H7 (cell line): ENCODE measurements around the gene SLFN14. TPM values are rescaled to one million over a fixed set of nuclear protein-coding genes. Genes with fewer than 3 reads are reported as not detected.
"Not testable (repeated sequence)": the region's sequence is repeated elsewhere in the genome, so short reads cannot be mapped to it uniquely, and the experiment has no call there.

ENCODE experiments used
- DNase-seq: peaks from one replicate; pipeline ENCODE4 v3.0.0; 2012
- H3K27me3 ChIP-seq: 2 replicates; pipeline ENCODE4 v1.6.0; 2011; ENCODE audit warnings: mild to moderate bottlenecking, low read length; ENCODE audit not compliant: control insufficient read depth, insufficient read depth
- H3K36me3 ChIP-seq: replicated peaks from 2 replicates; pipeline ENCODE4 v1.5.1; 2011; ENCODE audit warnings: low read length; ENCODE audit not compliant: control insufficient read depth, insufficient read depth
- H3K4me3 ChIP-seq: 2 replicates; pipeline ENCODE4 v1.5.1; 2011; ENCODE audit warnings: low read depth, mild to moderate bottlenecking, control low read depth, low read length, moderate library complexity; ENCODE audit not compliant: insufficient read depth
- total RNA-seq: library from RNA; depleted of rRNA; stranded (reverse); fragments of >200 nt; shearing (Covaris generic); gene quantifications from 2 replicates; pipeline ENCODE4 v1.2.3, GENCODE V29; 2014

Gene SLFN14
- total RNA-seq, 1 experiment from 2014 or later: not detected

DNA sequence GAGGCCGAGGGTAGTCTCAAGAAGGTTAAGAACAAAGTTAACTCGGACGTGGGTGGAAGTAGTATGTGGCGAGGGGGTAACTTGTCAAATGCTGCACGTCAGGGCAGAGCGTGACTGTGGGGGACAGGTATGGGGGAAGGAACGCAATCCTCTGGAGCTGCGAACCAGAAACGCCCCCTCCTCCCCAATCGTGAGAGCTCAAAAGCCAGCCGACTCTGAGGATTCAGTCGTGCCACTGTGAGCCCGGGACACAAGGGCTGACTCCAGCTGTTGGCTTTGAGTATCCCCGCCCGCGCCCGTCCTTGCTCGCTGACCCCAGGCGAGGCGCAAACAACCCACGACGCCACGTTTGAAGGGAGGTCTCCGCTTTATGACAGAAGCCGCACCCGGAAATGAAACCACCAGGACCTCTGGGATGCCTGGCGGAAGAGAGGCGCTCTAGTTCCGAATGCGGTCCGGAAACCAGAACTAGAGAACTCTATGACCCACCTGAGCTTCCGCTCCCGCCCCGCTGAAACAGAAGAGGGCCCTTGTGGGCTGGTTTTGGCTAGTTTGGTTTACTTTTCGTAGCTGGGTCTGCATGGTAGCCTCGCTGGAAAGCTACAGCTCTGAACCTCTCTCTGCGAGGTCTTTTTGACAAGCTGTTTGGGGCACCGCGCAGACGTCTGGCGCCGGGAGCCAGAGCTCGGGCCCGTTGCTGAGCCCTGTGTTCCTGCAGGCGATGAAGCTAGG is 17.7 kb upstream of the SLFN14 start, which contains the start of gene PEX12:
TSS of gene PEX12 (minus strand) at position 375 of the 732 bp plus-strand sequence. CDS start 550 bp downstream, outside the sequence.
- DNase-seq: peak; percentile 84
- Histone ChIP-seq H3K27me3 (no peaks in the 10 kb centered on the region), H3K4me3 (peak within 1 kb of the TSS; percentile 78), H3K36me3 (no peaks in the 10 kb centered on the region; the same call in 1 of the 2 replicates)

DNA sequence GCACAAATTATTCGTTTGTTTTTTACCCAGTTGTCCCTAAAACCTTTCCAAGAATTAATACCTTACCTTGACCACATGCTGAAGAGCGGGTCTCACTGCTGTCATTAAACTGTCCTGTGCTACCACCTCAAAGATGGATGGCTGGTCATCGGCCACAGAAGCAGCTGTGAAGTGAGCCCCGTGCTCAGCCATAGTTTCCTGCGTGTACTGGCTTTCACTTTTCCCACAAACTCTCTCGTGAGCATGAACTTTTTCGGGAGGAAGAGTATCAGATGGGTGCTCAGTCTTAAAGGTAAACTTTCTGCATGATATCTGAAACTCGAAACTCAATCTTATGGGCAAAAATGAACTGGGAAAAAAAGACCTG is 17.2 kb upstream of the SLFN14 start:
- H3K36me3 ChIP-seq: no peaks in the 10 kb centered on the region; the same call in 1 of the 2 replicates
- H3K27me3 ChIP-seq: no peaks in the 10 kb centered on the region
- no peak for DNase-seq
- peak overlapping the region; percentile 78 for H3K4me3 ChIP-seq

DNA sequence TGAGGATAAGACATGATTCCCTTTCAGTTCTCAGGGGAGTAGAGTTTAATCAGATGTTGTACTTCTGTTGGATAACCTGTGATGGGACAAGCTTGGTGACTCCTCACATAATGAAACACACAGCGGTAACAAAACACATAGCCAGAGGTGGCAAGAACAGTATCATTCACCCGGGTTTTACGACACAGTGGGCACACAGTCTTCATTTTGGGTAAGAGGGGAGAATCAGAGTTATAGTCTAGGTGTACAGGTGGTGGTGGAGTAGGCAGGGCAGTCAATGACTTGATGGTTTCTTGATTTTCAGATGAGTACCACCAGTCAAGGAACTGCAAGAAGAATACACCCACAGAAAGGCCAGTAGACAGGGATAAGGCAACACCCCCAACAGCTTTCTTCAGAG is 15.1 kb upstream of the SLFN14 start:
- Histone ChIP-seq H3K27me3 (no peaks in the 10 kb centered on the region), H3K36me3 (no peaks in the 10 kb centered on the region; the same call in 1 of the 2 replicates), H3K4me3 (no peak overlapping the region)
- no peak for DNase-seq

DNA sequence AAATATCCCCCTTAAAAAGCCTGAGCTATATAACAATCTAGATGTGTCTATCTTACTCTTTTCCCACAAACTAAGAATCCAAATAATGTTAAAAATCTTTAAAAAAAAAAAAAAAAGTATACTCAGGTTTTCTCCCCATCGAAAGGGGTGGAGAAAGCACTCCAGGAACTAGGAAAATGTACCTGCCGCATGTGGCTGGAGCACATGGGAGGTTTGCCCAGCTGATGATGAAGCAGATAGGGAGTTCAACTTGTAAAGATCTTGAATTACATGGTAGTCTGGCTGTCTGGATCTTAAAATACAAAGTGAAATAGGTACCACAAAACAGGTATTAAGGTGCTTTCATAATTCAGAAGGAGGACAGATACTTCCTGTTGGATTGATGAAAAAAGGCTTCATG is 8.8 kb upstream of the SLFN14 start:
- no peaks in the 10 kb centered on the region; the same call in 1 of the 2 replicates for H3K27me3 ChIP-seq
- no peak for DNase-seq
- H3K4me3 ChIP-seq: no peak overlapping the region
- no peaks in the 10 kb centered on the region; the same call in 1 of the 2 replicates for H3K36me3 ChIP-seq

DNA sequence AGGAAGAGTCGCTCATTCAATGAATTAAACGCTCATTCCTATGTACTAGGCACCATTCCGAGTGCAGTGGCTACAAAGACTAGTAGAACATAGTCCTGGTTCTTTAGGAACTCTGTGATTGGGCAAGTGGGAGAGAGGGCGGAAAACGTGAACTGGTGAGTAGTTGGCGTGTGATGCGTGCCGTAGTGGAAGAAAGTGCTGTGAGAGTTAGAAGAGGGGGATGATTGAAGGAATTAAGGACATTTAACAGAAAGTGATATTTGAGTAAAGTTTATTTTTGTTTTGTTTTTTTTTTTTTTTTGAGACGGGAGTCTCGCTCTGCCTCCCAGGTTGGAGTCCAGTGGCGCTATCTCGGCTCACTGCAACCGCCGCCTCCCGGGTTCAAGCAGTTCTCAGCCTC is 7.9 kb upstream of the SLFN14 start:
- DNase-seq: peak; percentile 26
- Histone ChIP-seq H3K4me3 (peak overlapping the region; percentile 94), H3K27me3 (no peaks in the 10 kb centered on the region; the same call in 1 of the 2 replicates), H3K36me3 (no peaks in the 10 kb centered on the region; the same call in 1 of the 2 replicates)

DNA sequence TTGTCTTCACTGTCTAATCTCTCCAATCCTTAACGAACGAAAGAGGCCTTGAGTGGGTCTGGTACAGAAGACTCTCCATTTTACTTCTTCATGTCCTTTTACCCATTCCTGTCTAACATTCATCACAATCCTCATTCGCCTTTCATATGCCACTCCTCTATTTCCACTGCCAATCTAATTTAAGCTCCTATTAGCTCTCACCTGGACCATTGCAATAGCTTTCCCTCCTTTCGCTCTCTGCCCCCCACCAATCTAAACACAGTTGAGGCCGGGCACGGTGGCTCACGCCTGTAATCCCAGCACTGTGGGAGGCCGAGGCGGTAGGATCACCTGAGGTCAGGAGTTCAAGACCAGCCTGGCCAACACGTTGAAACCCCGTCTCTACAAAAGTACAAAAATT is 6.3 kb upstream of the SLFN14 start:
- DNase-seq: no peak
- Histone ChIP-seq H3K4me3 (peak overlapping the region; percentile 94; the same call in 1 of the 2 replicates), H3K27me3 (no peaks in the 10 kb centered on the region; the same call in 1 of the 2 replicates), H3K36me3 (no peaks in the 10 kb centered on the region)

DNA sequence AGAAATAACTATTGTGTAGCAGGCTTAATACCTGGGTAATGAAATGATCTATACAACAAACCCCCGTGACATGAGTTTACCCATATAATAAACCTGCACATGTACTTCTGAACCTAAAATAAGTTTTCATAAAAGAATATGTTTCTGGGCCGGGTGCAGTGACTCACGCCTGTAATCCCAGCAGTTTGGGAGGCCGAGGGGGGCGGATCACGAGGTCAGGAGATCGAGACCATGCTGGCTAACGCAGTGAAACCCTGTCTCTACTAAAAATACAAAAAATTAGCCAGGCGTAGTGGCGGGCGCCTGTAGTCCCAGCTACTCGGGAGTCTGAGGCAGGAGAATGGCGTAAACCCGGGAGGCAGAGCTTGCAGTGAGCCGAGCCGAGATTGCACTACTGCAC is 2.6 kb upstream of the SLFN14 start:
- not testable (repeated sequence) for DNase-seq, H3K27me3 ChIP-seq, H3K4me3 ChIP-seq, H3K36me3 ChIP-seq

DNA sequence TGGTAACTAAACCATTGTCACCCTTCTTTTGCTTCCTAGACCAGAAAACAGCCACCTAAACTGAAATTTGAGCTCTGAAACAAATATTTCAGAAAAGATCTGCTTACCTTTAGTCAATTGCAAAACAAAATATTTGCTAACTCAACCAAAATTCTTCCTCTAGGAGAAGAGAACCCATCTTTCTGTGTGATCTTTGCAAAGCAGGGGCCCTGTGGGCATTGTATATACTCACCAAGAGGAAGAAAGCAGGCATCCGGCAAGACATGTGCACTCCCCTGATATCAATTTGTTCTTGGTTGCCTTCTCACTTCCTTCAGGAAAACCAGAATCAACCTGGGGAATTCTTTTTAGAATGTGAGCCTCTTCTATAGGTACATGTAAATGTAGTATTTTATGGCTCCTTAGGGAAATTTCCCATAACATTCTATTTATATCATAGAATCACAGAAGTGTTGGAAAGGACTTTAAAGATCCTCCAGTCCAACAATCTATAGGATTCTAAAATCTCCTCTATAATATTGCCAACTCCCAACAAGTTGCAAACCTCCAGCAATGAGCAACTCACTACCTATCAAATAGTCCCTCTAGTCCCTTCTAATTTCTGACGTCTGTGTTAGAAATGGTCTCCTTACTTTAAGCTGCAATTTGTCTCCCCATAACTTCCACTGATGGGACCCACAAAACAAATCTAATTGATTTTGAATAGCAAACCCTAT is 966 bp downstream of the SLFN14 start:
- no peak for DNase-seq
- Histone ChIP-seq H3K27me3 (no peaks in the 10 kb centered on the region; the same call in 1 of the 2 replicates), H3K36me3 (no peaks in the 10 kb centered on the region), H3K4me3 (no peak overlapping the region)

DNA sequence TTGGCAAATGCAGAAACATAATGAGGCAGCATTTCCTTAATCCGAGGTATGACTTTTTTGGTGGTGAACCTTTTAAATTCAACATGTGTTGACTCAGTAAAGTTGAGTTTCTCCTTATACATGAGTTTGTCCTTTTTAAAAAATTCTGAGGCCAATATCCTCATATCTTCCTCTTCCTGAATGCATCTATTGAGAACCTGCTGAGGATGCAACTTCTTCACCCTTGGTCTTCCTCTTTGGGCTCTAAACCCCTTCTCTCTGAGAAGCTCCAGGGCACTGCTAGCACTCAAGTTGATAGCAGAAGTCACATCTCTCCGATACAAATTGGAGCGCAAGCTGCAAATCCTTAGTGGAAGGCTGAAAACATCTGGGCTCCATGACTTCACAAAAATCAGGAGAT is 3.3 kb downstream of the SLFN14 start:
- Histone ChIP-seq H3K36me3 (no peaks in the 10 kb centered on the region), H3K4me3 (no peak overlapping the region), H3K27me3 (no peaks in the 10 kb centered on the region)
- DNase-seq: no peak

DNA sequence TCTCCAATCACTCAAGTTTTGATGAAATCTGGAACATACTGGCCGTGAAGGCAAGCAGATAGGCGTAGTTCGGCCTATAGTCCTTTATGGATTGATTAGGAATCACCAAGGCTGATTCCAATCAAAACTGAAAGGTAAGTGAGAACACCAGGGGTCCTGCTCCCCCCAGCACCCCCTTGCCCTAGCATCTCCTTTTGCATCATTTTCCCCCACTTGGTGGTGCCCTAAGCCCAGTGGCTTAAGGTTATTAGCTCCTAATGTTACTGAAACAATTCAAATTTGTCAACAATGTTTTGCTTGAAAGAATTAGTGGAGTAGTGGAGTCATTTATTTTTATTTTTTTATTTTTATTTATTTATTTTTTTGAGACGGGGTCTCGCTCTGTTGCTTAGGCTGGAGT is 4.9 kb downstream of the SLFN14 start:
- no peak overlapping the region for H3K4me3 ChIP-seq
- no peak for DNase-seq
- H3K27me3 ChIP-seq: no peaks in the 10 kb centered on the region
- no peaks in the 10 kb centered on the region for H3K36me3 ChIP-seq

DNA sequence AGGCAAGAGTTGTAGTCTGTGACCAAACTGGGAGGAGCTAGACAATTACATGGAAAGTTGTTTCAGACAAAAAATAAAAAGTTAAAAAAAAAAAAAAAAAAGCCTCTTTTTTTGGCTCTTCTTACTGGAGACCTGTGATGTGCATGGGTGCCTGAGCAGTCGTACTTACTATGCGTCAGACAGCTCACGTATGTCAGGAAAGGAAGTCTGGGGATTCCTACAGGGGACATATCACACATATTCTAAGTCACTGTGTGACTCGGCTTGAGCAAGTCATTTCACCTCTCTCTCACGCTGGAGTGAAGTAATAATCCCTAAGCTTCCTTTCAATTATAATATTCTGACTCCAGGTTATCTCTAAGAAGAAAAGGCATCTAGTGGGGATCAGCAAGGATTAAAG is 6.0 kb downstream of the SLFN14 start:
- no peak overlapping the region for H3K4me3 ChIP-seq
- DNase-seq: no peak
- H3K36me3 ChIP-seq: no peaks in the 10 kb centered on the region
- no peaks in the 10 kb centered on the region for H3K27me3 ChIP-seq

DNA sequence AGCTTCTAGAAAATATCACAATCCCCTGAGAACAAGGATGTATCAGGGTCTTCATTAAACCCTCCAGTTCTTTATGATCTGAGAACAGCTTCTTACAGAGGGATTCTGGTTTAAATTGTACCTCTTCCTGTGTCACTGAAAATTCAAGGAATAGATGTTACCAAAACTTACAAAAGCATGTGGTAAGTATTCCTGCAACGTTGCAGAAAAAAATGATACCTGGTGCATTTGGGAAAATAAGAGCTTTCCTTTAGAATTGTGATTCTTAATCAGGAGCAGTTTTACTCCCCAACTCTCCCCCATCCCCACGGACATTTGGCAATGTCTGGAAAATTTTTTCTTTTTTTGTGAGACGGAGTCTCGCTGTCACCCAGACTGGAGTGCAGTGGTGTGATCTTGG is 7.3 kb downstream of the SLFN14 start:
- no peak for DNase-seq
- Histone ChIP-seq H3K36me3 (no peaks in the 10 kb centered on the region), H3K4me3 (no peak overlapping the region), H3K27me3 (no peaks in the 10 kb centered on the region)

DNA sequence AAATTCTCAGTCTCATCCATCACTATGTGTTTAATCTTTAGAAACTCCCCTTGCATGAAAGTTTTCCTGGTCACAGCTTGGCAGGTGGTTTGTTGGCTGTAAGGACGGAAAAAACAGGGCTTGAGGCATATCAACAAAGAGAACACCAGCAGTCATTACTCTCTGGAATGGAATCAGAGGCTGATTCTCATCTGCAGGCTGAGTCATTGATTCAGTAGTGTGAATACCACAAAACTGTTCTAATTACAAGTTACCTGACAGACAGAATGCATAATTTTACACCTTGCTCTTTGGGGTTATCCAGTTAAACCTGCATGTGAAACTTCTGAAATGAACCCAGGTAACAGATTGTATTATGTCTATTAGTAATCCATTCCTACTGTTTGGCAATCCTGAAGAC is 11.6 kb downstream of the SLFN14 start:
- no peak for DNase-seq
- Histone ChIP-seq H3K36me3 (no peaks in the 10 kb centered on the region), H3K27me3 (no peaks in the 10 kb centered on the region), H3K4me3 (no peak overlapping the region)

DNA sequence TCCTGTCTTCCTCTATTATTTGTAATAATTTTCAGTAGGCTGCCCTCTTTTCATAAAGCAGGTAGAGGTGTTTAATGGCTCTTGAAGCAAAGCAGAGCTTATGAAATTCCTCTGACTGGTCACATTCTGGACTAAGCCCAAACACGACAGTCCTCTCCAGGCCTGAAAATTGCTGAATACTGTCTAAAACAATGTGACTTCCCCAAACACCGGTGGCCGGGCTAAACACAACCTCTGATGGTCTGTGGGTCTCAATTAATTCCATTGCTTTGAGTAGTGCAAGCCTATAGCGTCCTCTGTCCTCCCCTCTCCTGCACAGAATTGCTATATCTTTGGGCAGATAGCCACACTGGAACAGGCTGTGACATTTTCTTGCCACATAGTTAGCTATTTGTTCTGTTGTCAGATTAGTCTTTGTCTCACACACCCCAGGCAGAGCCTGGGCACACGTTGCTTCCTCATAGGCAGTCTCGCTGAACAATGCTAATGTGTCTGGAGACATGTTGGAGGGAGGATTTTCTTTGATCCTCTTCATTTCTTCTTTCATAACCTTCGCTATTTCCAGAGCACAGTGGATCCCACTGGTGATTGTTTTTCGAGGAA is 12.3 kb downstream of the SLFN14 start:
- DNase-seq: no peak
- Histone ChIP-seq H3K4me3 (no peak overlapping the region), H3K27me3 (no peaks in the 10 kb centered on the region), H3K36me3 (no peaks in the 10 kb centered on the region)

DNA sequence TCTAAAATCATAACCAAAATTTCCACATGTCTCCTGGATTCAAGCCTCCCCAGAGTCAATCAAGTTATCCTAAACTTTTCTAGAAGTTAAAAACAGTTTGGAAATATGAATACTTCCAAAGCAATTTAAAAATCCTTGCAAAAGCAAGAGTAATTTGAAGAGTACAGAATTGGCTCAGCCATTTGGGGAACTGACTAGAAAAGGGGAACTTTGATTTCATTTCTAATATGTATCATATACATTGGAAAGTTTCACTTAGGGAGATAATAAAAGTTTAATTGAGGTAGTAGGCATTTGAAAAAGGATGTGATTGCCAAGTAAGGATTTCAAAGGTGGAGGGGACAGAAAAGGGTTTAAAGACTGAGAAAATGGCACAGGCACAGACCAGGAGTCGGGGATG is 14.1 kb downstream of the SLFN14 start:
- no peak for DNase-seq
- Histone ChIP-seq H3K36me3 (no peaks in the 10 kb centered on the region), H3K27me3 (no peaks in the 10 kb centered on the region), H3K4me3 (no peak overlapping the region)
